HFFc6 (cell line): Measurements from ENCODE around the gene PSMD9. TPM values are rescaled to one million over a fixed set of nuclear protein-coding genes. Genes with fewer than 3 reads are reported as not detected.
A peak's percentile ranks its signal among the peaks of the same experiment; 100 is the strongest.

ENCODE experiments used
- DNase-seq: peaks from one replicate; pipeline ENCODE4 v3.0.0-alpha.2; 2018
- H3K27ac Mint-ChIP-seq: 2 replicates; pipeline ENCODE4 v1.8.0; 2020; ENCODE audit warnings: mild to moderate bottlenecking, mixed read lengths
- H3K27me3 Mint-ChIP-seq: 2 replicates; pipeline ENCODE4 v1.8.0; 2021; ENCODE audit warnings: mild to moderate bottlenecking, moderate library complexity, mixed read lengths; ENCODE audit not compliant: insufficient read depth
- H3K36me3 Mint-ChIP-seq: 2 replicates; pipeline ENCODE4 v1.8.0; 2021; ENCODE audit warnings: low read depth, mixed read lengths
- H3K4me1 Mint-ChIP-seq: 2 replicates; pipeline ENCODE4 v1.8.0; 2020; ENCODE audit warnings: low read depth, mixed read lengths
- H3K4me3 Mint-ChIP-seq: 2 replicates; pipeline ENCODE4 v1.8.0; 2020; ENCODE audit warnings: mild to moderate bottlenecking, moderate library complexity, mixed read lengths
- H3K9me3 Mint-ChIP-seq: 2 replicates; pipeline ENCODE4 v1.8.0; 2020; ENCODE audit warnings: mild to moderate bottlenecking, mixed read lengths
- CTCF ChIP-seq: fragments of 200-600 bp; sonication (generic); IDR thresholded peaks from 2 replicates; pipeline ENCODE4 v1.5.0; 2021; ENCODE audit warnings: antibody characterized with exemption, mild to moderate bottlenecking
- total RNA-seq, 6 experiments: library from RNA; stranded (reverse); fragmentation: NEBNext Ultra II Directional; extraction: Animal tissue kit (Norgen Biotek cat#: 25700); gene quantifications; 2 replicates in 1 of 6; 3 replicates in 5 of 6; pipeline ENCODE4 v1.2.3, GENCODE V29; 2021

Gene PSMD9
- total RNA-seq, 6 experiments from 2014 or later = 63.4 to 84.7 (median 75.1) TPM

GRCh38 chr12:121942145-121942718 is 53.6 kb downstream of the PSMD9 start:
- Mint-ChIP-seq H3K9me3 (peaks cover under 1% of the 10 kb centered on the region; the same call in 1 of the 2 replicates), H3K4me1 (no peaks in the 10 kb centered on the region), H3K4me3 (no peak overlapping the region), H3K36me3 (peaks cover 47% of the 10 kb centered on the region), H3K27me3 (no peaks in the 10 kb centered on the region), H3K27ac (no peak overlapping the region)
- no peak for TF ChIP-seq CTCF
- no peak for DNase-seq

- Mint-ChIP-seq H3K36me3 (peaks cover 39% of the 10 kb centered on the region), H3K27ac (no peak overlapping the region; the same call in 1 of the 2 replicates), H3K4me3 (no peak overlapping the region), H3K9me3 (no peaks in the 10 kb centered on the region), H3K27me3 (no peaks in the 10 kb centered on the region), H3K4me1 (no peaks in the 10 kb centered on the region)
- no peak for DNase-seq
- TF ChIP-seq CTCF = no peak
These were observed 55.3 kb downstream of the PSMD9 start for GRCh38 chr12:121943926-121944325.

GRCh38 chr12:121946313-121947025 is 57.9 kb downstream of the PSMD9 start:
- no peak for TF ChIP-seq CTCF
- Mint-ChIP-seq H3K36me3 (peaks cover 30% of the 10 kb centered on the region), H3K9me3 (no peaks in the 10 kb centered on the region), H3K4me1 (peaks cover 10% of the 10 kb centered on the region), H3K27ac (no peak overlapping the region), H3K4me3 (no peak overlapping the region), H3K27me3 (no peaks in the 10 kb centered on the region)
- DNase-seq = no peak

GRCh38 chr12:121947981-121948380 is 59.4 kb downstream of the PSMD9 start:
- H3K27ac Mint-ChIP-seq = no peak overlapping the region; the same call in 1 of the 2 replicates
- H3K36me3 Mint-ChIP-seq = peaks cover 29% of the 10 kb centered on the region
- DNase-seq = no peak
- H3K4me1 Mint-ChIP-seq = peaks cover 10% of the 10 kb centered on the region
- no peak overlapping the region for H3K4me3 Mint-ChIP-seq
- H3K27me3 Mint-ChIP-seq = no peaks in the 10 kb centered on the region
- no peak for TF ChIP-seq CTCF
- no peaks in the 10 kb centered on the region for H3K9me3 Mint-ChIP-seq

DNA sequence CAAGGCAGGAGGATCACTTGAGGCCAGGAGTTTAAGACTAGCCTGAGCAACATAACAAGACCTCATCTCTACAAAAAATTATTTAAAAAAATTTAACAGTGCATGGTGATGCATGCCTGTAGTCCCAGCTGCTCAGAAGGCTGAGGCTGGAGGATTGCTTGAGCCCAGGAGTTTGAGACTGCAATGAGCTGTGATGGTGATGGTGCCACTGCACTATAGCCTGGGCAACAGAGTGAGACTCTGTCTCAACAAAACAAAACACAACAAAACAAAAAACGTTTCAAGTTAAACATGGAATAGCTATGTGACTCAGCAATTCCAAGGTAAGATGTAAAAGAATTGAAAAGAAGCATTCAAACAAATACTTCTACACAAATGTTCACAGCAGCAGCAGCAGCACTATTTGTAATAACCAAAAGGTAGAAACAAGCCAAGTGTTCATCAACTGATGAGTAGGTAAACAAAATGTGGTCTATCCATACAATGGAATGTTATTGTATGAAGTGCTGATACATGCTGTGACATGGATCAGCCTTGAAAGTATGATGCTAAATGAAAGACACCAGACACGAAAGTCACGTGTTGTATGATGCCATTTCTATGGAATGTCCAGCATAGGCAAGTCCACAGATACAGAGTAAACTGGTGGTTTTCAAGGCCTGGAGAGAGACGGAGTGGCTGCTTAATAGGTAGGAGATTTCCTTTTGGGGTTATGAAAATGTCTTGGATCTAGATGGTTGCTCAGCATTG is 61.2 kb downstream of the PSMD9 start:
- TF ChIP-seq CTCF = no peak
- peaks cover 26% of the 10 kb centered on the region for H3K36me3 Mint-ChIP-seq
- peak; percentile 62 for DNase-seq
- H3K27me3 Mint-ChIP-seq = no peaks in the 10 kb centered on the region
- peaks cover 10% of the 10 kb centered on the region for H3K4me1 Mint-ChIP-seq
- H3K27ac Mint-ChIP-seq = peak overlapping the region; percentile 82
- H3K4me3 Mint-ChIP-seq = peak overlapping the region; percentile 53; the same call in 1 of the 2 replicates
- H3K9me3 Mint-ChIP-seq = no peaks in the 10 kb centered on the region
